PC-3 (cell line): ENCODE measurements around the gene MLLT3. TPM values are rescaled to one million over a fixed set of nuclear protein-coding genes. Genes with fewer than 3 reads are reported as not detected.

Source experiments
- ATAC-seq: fragments of 200-7000 bp; cut with Tn5 transposase; 2 replicates; pipeline ENCODE4 v1.9.1; 2020; ENCODE audit warnings: mild to moderate bottlenecking, moderate library complexity
- BruUV-seq: library from RNA; stranded (reverse); fragments of 400-500 nt; replicated peaks from 2 replicates; lab custom pipeline; 2021; lab: Mats Ljungman, UMichigan
- CTCF ChIA-PET: fragments of 300-600 bp; sonication (Branson Sonifier 250); formaldehyde crosslinking; loops from one replicate; lab custom pipeline; 2022; ENCODE audit warnings: antibody characterized with exemption; lab: Charles Lee
- POLR2A ChIA-PET: fragments of 300-600 bp; sonication (Branson Sonifier 250); formaldehyde crosslinking; loops from one replicate; lab custom pipeline; 2022; ENCODE audit warnings: antibody characterized with exemption; ENCODE audit not compliant: unreplicated experiment; lab: Charles Lee
- DNase-seq: peaks from one replicate; pipeline ENCODE4 v3.0.0-alpha.2; 2015
- H2AFZ ChIP-seq: fragments of 300-600 bp; sonication (generic); 2 replicates; pipeline ENCODE4 v1.6.0; 2016; ENCODE audit warnings: antibody characterized with exemption, low read length
- H3F3A ChIP-seq: fragments of 300-600 bp; sonication (generic); one replicate; pipeline ENCODE4 v1.6.0; 2017; ENCODE audit warnings: antibody characterized with exemption, low read length, control low read depth, mild to moderate bottlenecking; ENCODE audit not compliant: unreplicated experiment
- H3K27ac ChIP-seq: fragments of 300-600 bp; sonication (generic); 2 replicates; pipeline ENCODE4 v1.5.1; 2016; ENCODE audit warnings: mild to moderate bottlenecking, low read length
- H3K27me3 ChIP-seq: fragments of 300-600 bp; sonication (generic); 2 replicates; pipeline ENCODE4 v1.6.1; 2016; ENCODE audit warnings: low read length, mixed read lengths
- H3K36me3 ChIP-seq: fragments of 300-600 bp; sonication (generic); 2 replicates; pipeline ENCODE4 v1.6.1; 2016; ENCODE audit warnings: low read depth, mixed run types, low read length, mixed read lengths
- H3K4me1 ChIP-seq: fragments of 300-600 bp; sonication (generic); 2 replicates; pipeline ENCODE4 v1.5.1; 2016; ENCODE audit warnings: low read length; ENCODE audit not compliant: insufficient read depth
- H3K4me2 ChIP-seq: fragments of 300-600 bp; sonication (generic); 2 replicates; pipeline ENCODE4 v1.6.0; 2016; ENCODE audit warnings: low read length
- H3K4me3 ChIP-seq: fragments of 300-600 bp; sonication (generic); 2 replicates; pipeline ENCODE4 v1.5.1; 2016; ENCODE audit warnings: mild to moderate bottlenecking, low read length, mixed read lengths
- H3K79me2 ChIP-seq: fragments of 300-600 bp; sonication (generic); 2 replicates; pipeline ENCODE4 v1.6.1; 2017; ENCODE audit warnings: low read length, mixed read lengths
- H3K9ac ChIP-seq: fragments of 300-600 bp; sonication (generic); 2 replicates; pipeline ENCODE4 v1.6.0; 2016; ENCODE audit warnings: mild to moderate bottlenecking, low read length
- H3K9me2 ChIP-seq: fragments of 300-600 bp; sonication (generic); replicated peaks from 2 replicates; pipeline ENCODE4 v1.6.1; 2016; ENCODE audit warnings: mixed run types, low read length, mixed read lengths
- H3K9me3 ChIP-seq: fragments of 300-600 bp; sonication (generic); 2 replicates; pipeline ENCODE4 v1.6.1; 2016; ENCODE audit warnings: low read length, mixed read lengths
- H4K20me1 ChIP-seq: fragments of 300-600 bp; sonication (generic); 2 replicates; pipeline ENCODE4 v1.6.1; 2016; ENCODE audit warnings: low read length, mixed read lengths
- CTCF ChIP-seq: fragments of 300-600 bp; sonication (generic); conservative IDR thresholded peaks from 2 replicates; pipeline ENCODE4 v1.5.1; 2017; ENCODE audit warnings: antibody characterized with exemption, low read depth, mild to moderate bottlenecking, low read length
- EZH2 ChIP-seq: fragments of 300-600 bp; sonication (generic); IDR thresholded peaks from one replicate; pipeline ENCODE4 v1.6.1; 2017; ENCODE audit warnings: antibody characterized with exemption, mild to moderate bottlenecking, low read length; ENCODE audit not compliant: unreplicated experiment
- EZH2phosphoT487 ChIP-seq: fragments of 300-600 bp; sonication (generic); IDR thresholded peaks from 2 replicates; pipeline ENCODE4 v1.6.1; 2018; ENCODE audit warnings: mild to moderate bottlenecking, antibody characterized with exemption, low read length, borderline replicate concordance
- intact Hi-C: fragments of 100-400 bp; cut with micrococcal nuclease; formaldehyde crosslinking; loops from 2 replicates; pipeline ENCODE4 v1.9.0; 2023
- total RNA-seq: library from RNA; depleted of rRNA; stranded (reverse); fragments of >200 nt; gene quantifications from 2 replicates; pipeline ENCODE4 v1.2.3, GENCODE V29; 2014

The MLLT3 gene
- total RNA-seq, 1 experiment from 2014 or later = 7.1 TPM

GRCh38 chr9:20670395-20670794, 48.1 kb upstream of the MLLT3 start:
- Histone ChIP-seq H3F3A (no peaks in the 10 kb centered on the region), H3K9me3 (no peaks in the 10 kb centered on the region), H3K27me3 (no peaks in the 10 kb centered on the region), H3K4me1 (no peaks in the 10 kb centered on the region), H3K4me2 (no peak overlapping the region), H3K9me2 (no peaks in the 10 kb centered on the region), H4K20me1 (no peaks in the 10 kb centered on the region), H2AFZ (no peak overlapping the region), H3K79me2 (no peaks in the 10 kb centered on the region), H3K4me3 (no peak overlapping the region), H3K36me3 (no peaks in the 10 kb centered on the region), H3K27ac (no peak overlapping the region), H3K9ac (no peak overlapping the region)
- ChIA-PET POLR2A (no interaction called here), CTCF (no interaction called here)
- intact Hi-C loops = no loop called here
- TF ChIP-seq EZH2 (no peak), EZH2phosphoT487 (no peak), CTCF (no peak)
- ATAC-seq (no peak), DNase-seq (no peak)
- no TSS peak for BruUV-seq

- Histone ChIP-seq H4K20me1 (no peaks in the 10 kb centered on the region), H3K9me2 (no peaks in the 10 kb centered on the region), H3K4me3 (no peak overlapping the region), H2AFZ (no peak overlapping the region), H3K4me1 (peaks cover under 1% of the 10 kb centered on the region; the same call in 1 of the 2 replicates), H3K9me3 (no peaks in the 10 kb centered on the region), H3K27me3 (no peaks in the 10 kb centered on the region), H3K36me3 (no peaks in the 10 kb centered on the region), H3K79me2 (peaks cover 23% of the 10 kb centered on the region), H3K27ac (no peak overlapping the region), H3K9ac (no peak overlapping the region), H3F3A (no peaks in the 10 kb centered on the region), H3K4me2 (no peak overlapping the region)
- POLR2A ChIA-PET = no interaction called here
- no peak for ATAC-seq
- no TSS peak for BruUV-seq
- TF ChIP-seq EZH2 (no peak), EZH2phosphoT487 (no peak), CTCF (no peak)
- no peak for DNase-seq
- CTCF ChIA-PET = no interaction called here
- intact Hi-C loops = no loop called here
Measured at GRCh38 chr9:20664501-20664900, 42.2 kb upstream of the MLLT3 start.

- Histone ChIP-seq H3K4me3 (no peak overlapping the region), H3F3A (no peaks in the 10 kb centered on the region), H3K9me2 (no peaks in the 10 kb centered on the region), H3K79me2 (peaks cover 30% of the 10 kb centered on the region), H3K27me3 (no peaks in the 10 kb centered on the region), H3K9ac (no peak overlapping the region), H3K9me3 (no peaks in the 10 kb centered on the region), H3K27ac (no peak overlapping the region), H4K20me1 (no peaks in the 10 kb centered on the region), H3K4me1 (peaks cover 8% of the 10 kb centered on the region), H2AFZ (no peak overlapping the region), H3K4me2 (no peak overlapping the region), H3K36me3 (no peaks in the 10 kb centered on the region)
- ATAC-seq (no peak), DNase-seq (no peak)
- CTCF ChIA-PET = no interaction called here
- no peak for TF ChIP-seq CTCF
- intact Hi-C loops = no loop called here
- BruUV-seq = no TSS peak
- POLR2A ChIA-PET = no interaction called here
Measured at GRCh38 chr9:20663133-20663532, 40.8 kb upstream of the MLLT3 start.
